H1 (cell line): ENCODE data around the gene GALNT13.

Source experiments
- CTCF ChIP-seq, 3 experiments: IDR thresholded peaks; 1 replicate in 2 of 3; 2 replicates in 1 of 3; pipeline versions ENCODE4 v1.5.1 to v1.6.1; 2011; ENCODE audit warnings: low read length in 3 of 3, mild to moderate bottlenecking in 3 of 3, inconsistent platforms in 2 of 3, low read depth in 1 of 3, moderate library complexity in 1 of 3; ENCODE audit not compliant: insufficient read depth in 1 of 3; ENCODE audit errors: control extremely low read depth in 1 of 3
- EGR1 ChIP-seq: IDR thresholded peaks from 2 replicates; pipeline ENCODE4 v1.6.1; 2011; ENCODE audit warnings: low read depth, low read length, borderline replicate concordance
- POLR2A ChIP-seq, 2 experiments: IDR thresholded peaks; 1 replicate in 1 of 2; 2 replicates in 1 of 2; pipeline ENCODE4 v1.6.1; 2011; ENCODE audit warnings: low read depth in 2 of 2, low read length in 2 of 2, mild to moderate bottlenecking in 2 of 2; ENCODE audit errors: control extremely low read depth in 1 of 2
- TAF1 ChIP-seq: IDR thresholded peaks from 2 replicates; pipeline ENCODE4 v1.6.1; 2011; ENCODE audit warnings: mild to moderate bottlenecking, low read depth, low read length

DNA sequence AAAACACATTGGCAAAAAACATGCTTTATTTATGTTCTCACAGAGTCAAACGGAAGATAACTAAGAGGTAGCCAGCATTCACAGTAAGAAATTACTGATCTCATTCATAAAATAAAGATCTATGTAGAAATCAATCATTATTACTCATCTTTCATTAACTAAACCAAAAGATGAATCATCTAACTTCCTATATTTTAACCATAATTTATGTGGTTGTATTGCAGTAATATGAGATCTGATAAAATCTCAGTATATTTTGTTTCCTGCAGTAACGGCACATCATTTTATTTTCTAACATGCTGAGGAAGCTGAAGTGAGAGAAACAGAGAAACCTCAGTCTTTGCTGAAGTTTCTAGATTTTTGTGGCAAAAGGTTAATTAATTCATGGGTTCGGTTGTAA, 375.8 kb downstream of the GALNT13 start:
- TF ChIP-seq POLR2A (IDR thresholded peaks at IDR 0.05; ENCODE audit: control extremely low read depth in 1 of 2, low read depth in 2 of 2, low read length in 2 of 2) (no peak), CTCF (IDR thresholded peaks at IDR 0.05; ENCODE audit: control extremely low read depth in 1 of 3, insufficient read depth in 1 of 3, low read depth in 1 of 3, low read length in 3 of 3) (no peak), TAF1 (no peak), EGR1 (no peak)
